MCF 10A (cell line): ENCODE measurements around the gene TP53BP2. TPM values are rescaled to one million over a fixed set of nuclear protein-coding genes. Genes with fewer than 3 reads are reported as not detected.

Experiments
- BruUV-seq: library from RNA; stranded (reverse); fragments of 400-500 nt; replicated peaks from 2 replicates; lab custom pipeline; 2021; lab: Mats Ljungman, UMichigan
- CTCF ChIA-PET: fragments of 300-600 bp; sonication (Branson Sonifier 250); formaldehyde crosslinking; extraction: SDS; loops from one replicate; lab custom pipeline; 2021; ENCODE audit warnings: antibody characterized with exemption, inconsistent platforms; lab: Yijun Ruan, JAX
- POLR2A ChIA-PET: fragments of 300-600, 350-650 bp; sonication (Branson Sonifier 250); formaldehyde crosslinking; extraction: SDS; loops from one replicate; lab custom pipeline; 2020; ENCODE audit warnings: antibody characterized with exemption, inconsistent platforms; lab: Yijun Ruan, JAX
- DNase-seq: peaks from one replicate; pipeline ENCODE4 v3.0.0-alpha.2; 2018; ENCODE audit not compliant: unreplicated experiment
- H3K27ac Mint-ChIP-seq: one replicate; pipeline ENCODE4 v1.8.0; 2022; ENCODE audit warnings: mild to moderate bottlenecking, low read depth, mixed read lengths; ENCODE audit not compliant: unreplicated experiment
- H3K27me3 Mint-ChIP-seq: one replicate; pipeline ENCODE4 v1.8.0; 2022; ENCODE audit warnings: mixed read lengths; ENCODE audit not compliant: insufficient read depth, unreplicated experiment
- H3K36me3 Mint-ChIP-seq: one replicate; pipeline ENCODE4 v1.8.0; 2022; ENCODE audit warnings: mild to moderate bottlenecking, moderate library complexity, mixed read lengths; ENCODE audit not compliant: insufficient read depth, unreplicated experiment
- H3K4me1 Mint-ChIP-seq: one replicate; pipeline ENCODE4 v1.8.0; 2022; ENCODE audit warnings: mixed read lengths; ENCODE audit not compliant: insufficient read depth, unreplicated experiment
- H3K4me3 Mint-ChIP-seq: one replicate; pipeline ENCODE4 v1.8.0; 2022; ENCODE audit warnings: mild to moderate bottlenecking, moderate library complexity, mixed read lengths; ENCODE audit not compliant: unreplicated experiment
- H3K9me3 Mint-ChIP-seq: one replicate; pipeline ENCODE4 v1.8.0; 2022; ENCODE audit warnings: mixed read lengths; ENCODE audit not compliant: unreplicated experiment
- CTCF ChIP-seq: fragments of 200-600 bp; IDR thresholded peaks from one replicate; pipeline ENCODE4 v1.8.0; 2022; ENCODE audit warnings: antibody characterized with exemption, mild to moderate bottlenecking; ENCODE audit not compliant: unreplicated experiment
- intact Hi-C: fragments of 100-400 bp; cut with micrococcal nuclease; formaldehyde crosslinking; loops from 2 replicates; pipeline ENCODE4 v1.14.1; 2022
- total RNA-seq: library from RNA; stranded (reverse); gene quantifications from 2 replicates; pipeline ENCODE4 v1.2.3, GENCODE V29; 2022

Gene TP53BP2
- total RNA-seq, 1 experiment from 2014 or later: 64.0 TPM

- no TSS peak for BruUV-seq
- Mint-ChIP-seq H3K4me3 (no peak overlapping the region), H3K36me3 (no peaks in the 10 kb centered on the region), H3K27ac (no peak overlapping the region), H3K27me3 (no peaks in the 10 kb centered on the region), H3K9me3 (no peaks in the 10 kb centered on the region), H3K4me1 (peaks cover 14% of the 10 kb centered on the region)
- POLR2A ChIA-PET: interaction anchor here (1.9 to 8.7 kb wide), 2 partner anchors 11 to 15 kb away, joined by 7 to 103 read pairs; partner anchors contain the start of gene TP53BP2
- no peak for DNase-seq
- CTCF ChIA-PET: interaction anchor here (0.6 to 6.3 kb wide), 4 partner anchors 9 to 1045 kb away, joined by 3 to 43 read pairs (median 4); partner anchors contain the start of gene TP53BP2
- intact Hi-C loops: no loop called here
- TF ChIP-seq CTCF: no peak
Measured at GRCh38 chr1:223856386-223856785, 10.6 kb upstream of the TP53BP2 start.

- no peaks in the 10 kb centered on the region for H3K4me1 Mint-ChIP-seq
- peaks cover 7% of the 10 kb centered on the region for H3K9me3 Mint-ChIP-seq
- H3K27me3 Mint-ChIP-seq: no peaks in the 10 kb centered on the region
- no peak overlapping the region for H3K4me3 Mint-ChIP-seq
- intact Hi-C loops: no loop called here
- no peak for DNase-seq
- peaks cover under 1% of the 10 kb centered on the region for H3K36me3 Mint-ChIP-seq
- ChIA-PET POLR2A (interaction anchor here (1.0 to 8.7 kb wide), 3 partner anchors 8 to 74 kb away, joined by 3 to 103 read pairs (median 3); partner anchors contain the start of gene TP53BP2), CTCF (interaction anchor here (0.7 to 1.4 kb wide), 4 partner anchors 12 to 117 kb away, joined by 3 read pairs; no protein-coding TSS in a partner anchor)
- no TSS peak for BruUV-seq
- no peak overlapping the region for H3K27ac Mint-ChIP-seq
- no peak for TF ChIP-seq CTCF
Measured at GRCh38 chr1:223853748-223854147, 8.0 kb upstream of the TP53BP2 start.

- Mint-ChIP-seq H3K9me3 (peaks cover 7% of the 10 kb centered on the region), H3K27ac (no peak overlapping the region), H3K36me3 (peaks cover 5% of the 10 kb centered on the region), H3K4me3 (no peak overlapping the region), H3K4me1 (no peaks in the 10 kb centered on the region), H3K27me3 (no peaks in the 10 kb centered on the region)
- ChIA-PET POLR2A (interaction anchor here (0.9 to 1.2 kb wide), 3 partner anchors 21 to 73 kb away, joined by 3 read pairs; no protein-coding TSS in a partner anchor), CTCF (interaction anchor here (0.6 to 1.4 kb wide), 5 partner anchors 11 to 834 kb away, joined by 3 read pairs; no protein-coding TSS in a partner anchor)
- BruUV-seq: no TSS peak
- no peak for DNase-seq
- TF ChIP-seq CTCF: no peak
- intact Hi-C loops: no loop called here
Measured at GRCh38 chr1:223853275-223853674, 7.5 kb upstream of the TP53BP2 start.

- POLR2A ChIA-PET: interaction anchor here (0.6 to 0.9 kb wide), 2 partner anchors 22 to 108 kb away, joined by 3 to 4 read pairs; no protein-coding TSS in a partner anchor
- Mint-ChIP-seq H3K9me3 (peaks cover 7% of the 10 kb centered on the region), H3K36me3 (peaks cover 6% of the 10 kb centered on the region), H3K27ac (no peak overlapping the region), H3K4me1 (no peaks in the 10 kb centered on the region), H3K27me3 (no peaks in the 10 kb centered on the region), H3K4me3 (no peak overlapping the region)
- DNase-seq: no peak
- intact Hi-C loops: no loop called here
- BruUV-seq: no TSS peak
- TF ChIP-seq CTCF: no peak
- CTCF ChIA-PET: interaction anchor here (0.6 to 1.6 kb wide), 5 partner anchors 16 to 1095 kb away, joined by 3 read pairs; no protein-coding TSS in a partner anchor
Measured at GRCh38 chr1:223852337-223852736, 6.6 kb upstream of the TP53BP2 start.
